Activated CD4-positive, alpha-beta memory T cell treated with anti-CD3 and anti-CD28 coated beads, Interleukin-2, amount 10 ng/mL, durations not matched to agents 7 days and 5 days (primary cell): Measurements from ENCODE around the gene CNTN4. TPM values are rescaled to one million over a fixed set of nuclear protein-coding genes. Genes with fewer than 3 reads are reported as not detected.

Experiments
- CTCF ChIA-PET: fragments of 350-600 bp; sonication (Branson Sonifier 250); formaldehyde crosslinking; loops from one replicate; lab custom pipeline; 2021; ENCODE audit warnings: antibody characterized with exemption, inconsistent platforms; lab: Charles Lee
- POLR2A ChIA-PET: fragments of 350-600 bp; sonication (Branson Sonifier 250); formaldehyde crosslinking; loops from one replicate; lab custom pipeline; 2021; ENCODE audit warnings: antibody characterized with exemption; lab: Charles Lee
- DNase-seq: peaks from one replicate; pipeline ENCODE4 v3.0.0-alpha.2; 2020
- H3K27ac Mint-ChIP-seq: one replicate; pipeline ENCODE4 v1.8.0; 2021; ENCODE audit warnings: mild to moderate bottlenecking, mixed read lengths
- H3K27me3 Mint-ChIP-seq: one replicate; pipeline ENCODE4 v1.8.0; 2021; ENCODE audit warnings: mixed read lengths
- H3K36me3 Mint-ChIP-seq: one replicate; pipeline ENCODE4 v1.8.0; 2021; ENCODE audit warnings: low read depth, mixed read lengths
- H3K4me1 Mint-ChIP-seq: one replicate; pipeline ENCODE4 v1.8.0; 2021; ENCODE audit warnings: mixed read lengths
- H3K4me3 Mint-ChIP-seq: one replicate; pipeline ENCODE4 v1.8.0; 2021; ENCODE audit warnings: mild to moderate bottlenecking, mixed read lengths
- H3K9me3 Mint-ChIP-seq: one replicate; pipeline ENCODE4 v1.8.0; 2021; ENCODE audit warnings: mixed read lengths
- total RNA-seq, 2 experiments: library from RNA; stranded (reverse); gene quantifications; one replicate each; pipeline ENCODE4 v1.2.3, GENCODE V29; 2021

The CNTN4 gene
- total RNA-seq, 2 experiments from 2014 or later, result not detected

- Mint-ChIP-seq H3K27me3 (no peaks in the 10 kb centered on the region), H3K9me3 (no peaks in the 10 kb centered on the region), H3K36me3 (no peaks in the 10 kb centered on the region), H3K4me1 (no peaks in the 10 kb centered on the region), H3K27ac (no peak overlapping the region), H3K4me3 (no peak overlapping the region)
- ChIA-PET POLR2A (no interaction called here), CTCF (no interaction called here)
- no peak for DNase-seq
These were observed 666.4 kb downstream of the CNTN4 start for GRCh38 chr3:2765002-2765579.

GRCh38 chr3:2770451-2770850, 671.8 kb downstream of the CNTN4 start:
- CTCF ChIA-PET, result no interaction called here
- no peak for DNase-seq
- Mint-ChIP-seq H3K36me3 (no peaks in the 10 kb centered on the region), H3K4me1 (no peaks in the 10 kb centered on the region), H3K4me3 (no peak overlapping the region), H3K27me3 (no peaks in the 10 kb centered on the region), H3K27ac (no peak overlapping the region), H3K9me3 (no peaks in the 10 kb centered on the region)
- POLR2A ChIA-PET, result no interaction called here

DNA sequence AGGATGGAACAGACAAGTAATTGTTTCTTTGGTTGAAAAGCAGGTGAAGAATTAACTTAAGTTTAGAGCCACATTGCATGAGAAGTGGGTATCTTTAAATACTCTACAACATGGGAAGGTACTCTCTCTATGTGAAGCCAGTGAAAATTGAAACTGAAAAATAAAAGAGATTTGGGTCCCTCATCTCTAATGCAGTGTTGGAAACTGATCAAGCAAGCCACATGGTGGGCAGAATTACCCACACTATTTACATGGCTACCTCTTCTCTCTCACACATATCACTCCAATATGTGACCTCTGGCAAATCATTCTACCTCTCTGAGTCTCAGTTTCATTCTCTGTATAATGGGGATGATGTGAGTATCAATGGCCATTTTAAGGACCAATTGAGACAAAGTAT, 672.5 kb downstream of the CNTN4 start:
- Mint-ChIP-seq H3K27me3 (no peaks in the 10 kb centered on the region), H3K4me1 (no peaks in the 10 kb centered on the region), H3K4me3 (no peak overlapping the region)

DNA sequence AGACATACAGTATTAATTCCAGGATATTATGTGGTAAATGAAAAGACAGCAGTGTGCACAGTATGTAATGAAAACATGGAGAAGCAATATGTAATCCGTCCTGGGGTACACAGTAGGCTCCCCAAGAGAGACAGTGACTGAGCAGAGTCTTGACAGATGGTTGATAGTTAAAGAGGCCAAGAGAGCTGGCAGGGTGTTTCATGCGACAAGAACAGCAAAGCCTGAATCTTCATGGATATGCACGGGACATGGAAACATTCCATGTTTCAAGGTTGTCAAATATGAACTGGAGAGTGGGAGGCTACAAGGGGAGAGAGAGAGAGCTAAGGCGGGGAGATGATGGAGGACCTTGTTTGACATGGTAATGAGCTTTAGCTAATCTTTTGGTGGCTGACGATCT, 673.1 kb downstream of the CNTN4 start:
- H3K4me3 Mint-ChIP-seq, result no peak overlapping the region
- no peaks in the 10 kb centered on the region for H3K4me1 Mint-ChIP-seq
- H3K9me3 Mint-ChIP-seq, result no peaks in the 10 kb centered on the region
- CTCF ChIA-PET, result no interaction called here
- no peaks in the 10 kb centered on the region for H3K36me3 Mint-ChIP-seq
- POLR2A ChIA-PET, result no interaction called here
- no peak for DNase-seq
- no peak overlapping the region for H3K27ac Mint-ChIP-seq
- H3K27me3 Mint-ChIP-seq, result no peaks in the 10 kb centered on the region

More for the DNA sequence above, 672.5 kb downstream of the CNTN4 start:
- ChIA-PET CTCF (no interaction called here), POLR2A (no interaction called here)
- Mint-ChIP-seq H3K36me3 (no peaks in the 10 kb centered on the region), H3K9me3 (no peaks in the 10 kb centered on the region), H3K27ac (no peak overlapping the region)
- no peak for DNase-seq

DNA sequence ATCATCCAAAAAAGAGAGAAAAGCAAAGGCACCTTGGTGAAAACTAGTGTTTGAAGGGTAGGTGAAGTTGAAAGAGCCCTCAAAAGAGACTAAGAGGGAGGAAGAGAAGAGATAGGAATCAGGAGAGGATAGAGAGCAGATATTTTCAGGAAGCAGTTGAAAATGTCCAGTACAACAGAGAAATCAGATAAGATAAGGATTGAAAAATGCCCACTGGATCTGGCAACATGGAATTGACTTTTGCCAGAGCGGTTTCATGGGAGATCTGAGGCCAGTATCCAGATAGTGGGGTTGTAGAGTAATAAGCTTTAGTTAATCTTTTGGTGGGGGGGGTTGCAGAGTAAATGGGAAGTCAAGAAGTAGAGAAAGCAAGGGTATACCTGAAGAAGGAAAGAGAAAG, 674.1 kb downstream of the CNTN4 start:
- Mint-ChIP-seq H3K9me3 (no peaks in the 10 kb centered on the region), H3K4me3 (no peak overlapping the region), H3K4me1 (no peaks in the 10 kb centered on the region), H3K36me3 (no peaks in the 10 kb centered on the region), H3K27ac (no peak overlapping the region), H3K27me3 (no peaks in the 10 kb centered on the region)
- no peak for DNase-seq
- ChIA-PET POLR2A (no interaction called here), CTCF (no interaction called here)

DNA sequence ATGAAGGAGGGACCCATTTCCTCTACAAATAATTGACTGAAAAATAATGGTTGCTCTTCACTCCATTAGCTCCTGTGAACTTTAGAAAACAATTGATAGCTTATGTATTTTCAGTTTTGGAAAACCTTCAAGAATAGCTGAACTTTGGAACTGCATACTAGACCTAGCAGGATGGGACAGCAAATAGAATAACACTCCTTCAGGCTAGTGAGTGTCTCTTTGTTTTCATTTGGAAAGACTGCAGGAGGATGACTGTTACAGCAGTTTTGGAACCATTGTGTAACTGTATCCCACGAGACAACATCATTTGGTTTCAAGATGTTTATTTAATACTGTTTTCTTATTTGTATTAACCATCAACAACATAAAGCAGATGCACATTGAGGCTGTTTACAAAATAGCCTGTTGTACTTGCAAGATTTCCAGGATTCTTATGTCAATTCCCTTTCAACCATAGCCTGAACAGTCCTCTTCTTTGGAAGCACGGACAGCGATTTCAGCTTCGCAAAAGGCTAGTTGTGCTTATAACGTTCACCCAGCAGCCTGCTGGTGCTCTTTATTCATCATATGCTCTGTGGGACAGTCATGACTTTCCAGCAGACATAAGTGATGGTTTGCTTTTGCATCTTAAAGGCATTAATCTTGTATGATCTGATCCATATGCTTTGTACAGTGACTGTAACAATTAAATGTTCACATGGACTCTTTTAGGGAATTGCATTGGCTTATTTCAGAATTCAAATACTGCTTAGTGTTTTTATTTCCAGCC, 676.0 kb downstream of the CNTN4 start:
- H3K27me3 Mint-ChIP-seq, result no peaks in the 10 kb centered on the region
- H3K27ac Mint-ChIP-seq, result no peak overlapping the region
- no peak for DNase-seq
- CTCF ChIA-PET, result no interaction called here
- no peaks in the 10 kb centered on the region for H3K36me3 Mint-ChIP-seq
- H3K4me1 Mint-ChIP-seq, result no peaks in the 10 kb centered on the region
- no peaks in the 10 kb centered on the region for H3K9me3 Mint-ChIP-seq
- POLR2A ChIA-PET, result no interaction called here
- no peak overlapping the region for H3K4me3 Mint-ChIP-seq

DNA sequence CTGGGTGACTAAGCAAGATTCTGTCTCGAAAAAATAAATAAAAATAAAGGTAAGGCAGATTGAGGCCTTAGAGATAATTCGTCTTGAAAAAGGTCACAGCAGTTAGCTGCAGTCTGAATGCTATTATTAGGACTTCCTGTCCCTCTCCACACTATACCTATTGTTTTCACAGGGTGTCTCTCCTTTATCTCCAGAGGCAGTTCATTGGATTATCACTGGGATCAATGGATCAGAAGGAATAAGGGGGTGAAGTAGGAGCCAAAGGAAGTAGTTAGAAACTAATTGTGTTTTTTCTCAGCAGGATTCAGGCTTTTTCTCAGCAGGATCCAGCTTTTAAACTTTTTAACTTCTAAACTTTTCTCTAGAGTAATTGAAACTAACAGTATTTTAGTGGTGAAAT, 684.6 kb downstream of the CNTN4 start:
- no peak for DNase-seq
- Mint-ChIP-seq H3K36me3 (no peaks in the 10 kb centered on the region), H3K4me1 (no peaks in the 10 kb centered on the region), H3K4me3 (no peak overlapping the region), H3K27me3 (no peaks in the 10 kb centered on the region), H3K27ac (no peak overlapping the region), H3K9me3 (no peaks in the 10 kb centered on the region)
- POLR2A ChIA-PET, result no interaction called here
- CTCF ChIA-PET, result no interaction called here

- ChIA-PET POLR2A (no interaction called here), CTCF (no interaction called here)
- no peak overlapping the region for H3K4me3 Mint-ChIP-seq
- H3K9me3 Mint-ChIP-seq, result no peaks in the 10 kb centered on the region
- no peak for DNase-seq
- H3K27me3 Mint-ChIP-seq, result no peaks in the 10 kb centered on the region
- no peak overlapping the region for H3K27ac Mint-ChIP-seq
- H3K4me1 Mint-ChIP-seq, result no peaks in the 10 kb centered on the region
- H3K36me3 Mint-ChIP-seq, result no peaks in the 10 kb centered on the region
These were observed 686.0 kb downstream of the CNTN4 start for GRCh38 chr3:2784627-2785026.

GRCh38 chr3:2790266-2790815, 691.7 kb downstream of the CNTN4 start:
- Mint-ChIP-seq H3K4me3 (no peak overlapping the region), H3K27ac (no peak overlapping the region), H3K9me3 (no peaks in the 10 kb centered on the region), H3K4me1 (no peaks in the 10 kb centered on the region), H3K36me3 (no peaks in the 10 kb centered on the region), H3K27me3 (no peaks in the 10 kb centered on the region)
- ChIA-PET CTCF (no interaction called here), POLR2A (no interaction called here)
- no peak for DNase-seq

- H3K36me3 Mint-ChIP-seq, result no peaks in the 10 kb centered on the region
- no peak for DNase-seq
- no peaks in the 10 kb centered on the region for H3K9me3 Mint-ChIP-seq
- CTCF ChIA-PET, result no interaction called here
- H3K27ac Mint-ChIP-seq, result no peak overlapping the region
- H3K4me3 Mint-ChIP-seq, result no peak overlapping the region
- H3K27me3 Mint-ChIP-seq, result no peaks in the 10 kb centered on the region
- H3K4me1 Mint-ChIP-seq, result no peaks in the 10 kb centered on the region
- POLR2A ChIA-PET, result no interaction called here
These were observed 693.8 kb downstream of the CNTN4 start for GRCh38 chr3:2792432-2792831.

DNA sequence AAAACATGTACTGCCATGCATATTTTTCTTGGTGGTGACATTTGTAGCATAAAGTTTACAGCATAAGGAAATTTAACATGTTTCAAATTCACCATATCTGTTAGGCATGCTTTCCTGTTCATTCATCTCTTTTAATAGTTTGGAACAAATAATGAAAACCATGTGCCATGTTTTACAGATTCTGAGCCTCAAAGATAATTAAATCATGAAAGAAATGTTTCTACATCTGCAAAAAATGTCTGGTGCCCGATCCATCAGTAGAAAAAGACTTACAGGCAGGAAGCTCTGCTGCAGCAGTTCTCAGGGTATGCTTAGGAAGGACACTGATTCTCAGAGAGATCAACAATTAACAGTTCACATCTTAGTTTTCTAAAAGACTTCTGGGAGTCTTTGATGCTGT, 695.3 kb downstream of the CNTN4 start:
- Mint-ChIP-seq H3K4me3 (no peak overlapping the region), H3K36me3 (no peaks in the 10 kb centered on the region), H3K4me1 (no peaks in the 10 kb centered on the region), H3K27ac (no peak overlapping the region), H3K9me3 (no peaks in the 10 kb centered on the region), H3K27me3 (no peaks in the 10 kb centered on the region)
- ChIA-PET CTCF (no interaction called here), POLR2A (no interaction called here)
- no peak for DNase-seq

GRCh38 chr3:2802429-2802828, 703.8 kb downstream of the CNTN4 start:
- ChIA-PET POLR2A (no interaction called here), CTCF (no interaction called here)
- Mint-ChIP-seq H3K9me3 (no peaks in the 10 kb centered on the region), H3K4me1 (no peaks in the 10 kb centered on the region), H3K36me3 (no peaks in the 10 kb centered on the region), H3K4me3 (no peak overlapping the region), H3K27ac (no peak overlapping the region), H3K27me3 (peaks cover 3% of the 10 kb centered on the region)
- no peak for DNase-seq

DNA sequence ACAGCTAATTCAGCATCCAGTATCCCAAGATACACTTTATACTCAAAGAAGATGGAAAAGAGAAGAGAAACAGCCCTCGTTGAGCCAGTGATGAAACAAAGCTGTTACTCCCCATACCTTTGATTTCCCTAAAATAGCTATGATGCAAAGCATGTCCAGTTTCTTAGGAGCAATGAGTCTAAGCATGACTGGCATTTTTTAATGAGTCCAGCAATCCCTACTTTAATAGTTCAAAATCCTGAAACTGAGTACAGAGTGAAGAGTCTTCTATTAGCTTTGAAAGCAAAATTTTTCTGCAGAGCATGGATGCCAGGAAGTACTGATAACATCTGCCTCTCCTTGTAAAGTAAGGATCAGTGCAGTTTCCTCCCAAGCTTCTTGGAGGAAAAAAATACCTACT, 708.8 kb downstream of the CNTN4 start:
- no peaks in the 10 kb centered on the region for H3K4me1 Mint-ChIP-seq
- peaks cover 1% of the 10 kb centered on the region for H3K27me3 Mint-ChIP-seq
- H3K36me3 Mint-ChIP-seq, result no peaks in the 10 kb centered on the region
- H3K9me3 Mint-ChIP-seq, result no peaks in the 10 kb centered on the region
- H3K27ac Mint-ChIP-seq, result no peak overlapping the region
- H3K4me3 Mint-ChIP-seq, result no peak overlapping the region
- ChIA-PET CTCF (no interaction called here), POLR2A (no interaction called here)
- no peak for DNase-seq

DNA sequence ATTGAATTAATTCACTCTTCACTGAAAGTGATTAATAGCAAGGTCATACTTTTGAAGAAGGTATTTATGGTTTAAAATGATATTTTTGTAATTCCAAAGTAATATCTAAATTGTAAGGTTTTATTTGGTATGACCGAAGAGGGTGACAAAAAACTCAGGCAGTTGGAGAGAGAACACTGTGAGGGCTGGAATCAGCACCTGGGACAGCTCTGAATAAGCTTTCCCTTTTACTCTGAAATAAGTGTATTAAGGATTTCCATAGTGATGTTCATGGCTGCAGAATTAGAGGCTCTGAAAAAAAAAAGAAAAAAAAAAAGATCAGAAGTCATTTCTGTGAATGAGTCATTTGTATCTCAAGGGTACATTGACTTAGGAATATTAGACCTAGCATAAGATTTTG, 712.1 kb downstream of the CNTN4 start:
- ChIA-PET POLR2A (no interaction called here), CTCF (no interaction called here)
- no peaks in the 10 kb centered on the region for H3K36me3 Mint-ChIP-seq
- no peaks in the 10 kb centered on the region for H3K9me3 Mint-ChIP-seq
- peaks cover 1% of the 10 kb centered on the region for H3K27me3 Mint-ChIP-seq
- DNase-seq, result no peak
- H3K27ac Mint-ChIP-seq, result no peak overlapping the region
- no peak overlapping the region for H3K4me3 Mint-ChIP-seq
- no peaks in the 10 kb centered on the region for H3K4me1 Mint-ChIP-seq
